ENCODE data around the gene CORO7. TPM values are rescaled to one million over a fixed set of nuclear protein-coding genes. Genes with fewer than 3 reads are reported as not detected.

Gene CORO7
- total and polyA plus RNA-seq, 9 of the 15 experiments (the other 6 are each of a cell fraction or from before 2014, with no cell fraction given), result 0.45 to 77.2 (median 18.7) TPM

DNA sequence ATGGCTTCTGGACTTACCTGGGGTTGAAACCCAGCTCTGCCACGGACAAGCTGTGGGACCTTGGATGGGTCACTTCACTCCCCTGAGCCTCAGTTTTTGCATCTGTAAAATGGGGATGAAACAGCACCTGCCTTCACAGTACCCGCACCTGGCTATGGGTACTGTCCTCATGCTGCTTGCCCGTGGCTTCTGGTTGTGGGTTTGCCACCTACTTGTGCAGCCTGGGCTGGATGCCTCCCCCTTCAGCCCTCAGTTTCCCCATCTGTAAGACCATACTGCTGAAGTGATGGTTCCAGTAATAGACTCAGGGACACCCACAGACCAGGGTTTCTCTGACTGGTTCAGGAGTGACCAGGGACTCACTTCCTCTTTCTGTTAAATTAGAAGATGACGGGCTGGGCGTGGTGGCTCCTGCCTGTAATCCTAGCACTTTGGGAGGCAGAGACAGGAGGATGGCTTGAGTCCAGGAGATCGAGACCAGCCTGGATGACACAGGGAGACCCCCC lies 91.1 kb downstream of the CORO7 start:
- Histone ChIP-seq H3K4me3 (no peak overlapping the region), H3K27me3 (ENCODE audit: control insufficient read depth in 2 of 2, insufficient read depth in 2 of 2, low read length in 2 of 2) (no peaks in the 10 kb centered on the region), H3K9me1 (ENCODE audit: control insufficient read depth, insufficient read depth, low read length) (no peaks in the 10 kb centered on the region), H3K4me1 (replicated peaks in 1 of 2; ENCODE audit: control insufficient read depth in 2 of 2, insufficient read depth in 2 of 2, low read length in 2 of 2) (peaks cover 4 to 77% of the 10 kb centered on the region in 2 experiments), H2AFZ (ENCODE audit: low read depth, low read length) (no peak overlapping the region), H3K4me2 (ENCODE audit: insufficient read depth, low read length) (no peak overlapping the region), H3K79me2 (ENCODE audit: control insufficient read depth, insufficient read depth, low read length) (peaks cover 9% of the 10 kb centered on the region; the same call in 2 of the 3 replicates), H3K36me3 (ENCODE audit: control insufficient read depth, insufficient read depth, low read length) (no peaks in the 10 kb centered on the region), H3K9me3 (replicated peaks; ENCODE audit: control insufficient read depth, insufficient read depth, low read depth, low read length) (no peaks in the 10 kb centered on the region), H3K9ac (ENCODE audit: insufficient read depth in 1 of 2, low read depth in 2 of 2, low read length in 2 of 2) (no peak overlapping the region; a peak in 1 of 4 replicates), H4K20me1 (replicated peaks; ENCODE audit: control insufficient read depth, insufficient read depth, low read length) (peaks cover 15% of the 10 kb centered on the region), H3K27ac (ENCODE audit: extremely low read depth, low read depth, low read length) (no peak overlapping the region)
- 38% methylated on average over 6 of the region's 6 CpGs for WGBS (ENCODE audit: insufficient coverage, low coverage, missing lambda C conversion rate)
- DNase-seq (ENCODE audit: extremely low read depth in 1 of 4, low spot score in 3 of 4), result peak in 1 of 4 experiments; percentile 31
- ChIA-PET POLR2A (no interaction called here), CTCF (ENCODE audit: low intra/inter-chr PET ratio) (no interaction called here)
- FAIRE-seq, result no peak
- intact Hi-C loops (cut with micrococcal nuclease) (no loop called here), in situ Hi-C loops (cut with MboI) (loop anchor here (10.0 kb wide), 2 partner anchors 121 to 341 kb away; no protein-coding TSS in a partner anchor)
- no peak for ATAC-seq
- BruUV-seq (replicated peaks), result no TSS peak
- TF ChIP-seq MAFF (IDR thresholded peaks at IDR 0.05; ENCODE audit: low read length), result no peak
- TF ChIP-seq CBX1 (IDR thresholded peaks at IDR 0.05; ENCODE audit: low read depth), result peak; percentile 94
- 0 out of 2 replicates have a peak, but pooled peaks have one; percentile 42 for TF ChIP-seq PTBP1 (IDR thresholded peaks at IDR 0.05; ENCODE audit: low read depth, low read length)
- TF ChIP-seq KDM1A (IDR thresholded peaks at IDR 0.05), result peak; percentile 86 to 89
- TF ChIP-seq SMARCB1 (IDR thresholded peaks at IDR 0.05; ENCODE audit: insufficient read length, low read depth), result no peak
- TF ChIP-seq NUFIP1 (IDR thresholded peaks at IDR 0.05; ENCODE audit: partially characterized antibody), result no peak
- no peak for TF ChIP-seq HCFC1 (IDR thresholded peaks at IDR 0.05; ENCODE audit: low read depth, low read length)
- TF ChIP-seq ZKSCAN3 (CRISPR knock-in tag; IDR thresholded peaks at IDR 0.05), result no peak
- TF ChIP-seq ZEB2 (IDR thresholded peaks at IDR 0.05), result no peak
- TF ChIP-seq NR2C1 (IDR thresholded peaks at IDR 0.05), result no peak
- no peak for TF ChIP-seq NR2C1 (tag; IDR thresholded peaks at IDR 0.05)
- TF ChIP-seq, protein P1, sequence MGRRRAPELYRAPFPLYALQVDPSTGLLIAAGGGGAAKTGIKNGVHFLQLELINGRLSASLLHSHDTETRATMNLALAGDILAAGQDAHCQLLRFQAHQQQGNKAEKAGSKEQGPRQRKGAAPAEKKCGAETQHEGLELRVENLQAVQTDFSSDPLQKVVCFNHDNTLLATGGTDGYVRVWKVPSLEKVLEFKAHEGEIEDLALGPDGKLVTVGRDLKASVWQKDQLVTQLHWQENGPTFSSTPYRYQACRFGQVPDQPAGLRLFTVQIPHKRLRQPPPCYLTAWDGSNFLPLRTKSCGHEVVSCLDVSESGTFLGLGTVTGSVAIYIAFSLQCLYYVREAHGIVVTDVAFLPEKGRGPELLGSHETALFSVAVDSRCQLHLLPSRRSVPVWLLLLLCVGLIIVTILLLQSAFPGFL (CRISPR knock-in tag; IDR thresholded peaks at IDR 0.05), result no peak
- peak; percentile 92 for TF ChIP-seq RBM25 (IDR thresholded peaks at IDR 0.05; ENCODE audit: low read depth, low read length, severe bottlenecking)
- TF ChIP-seq RCOR1 (IDR thresholded peaks at IDR 0.05; ENCODE audit: borderline replicate concordance in 1 of 2, low read depth in 2 of 2, low read length in 2 of 2), result peak in 1 of 2 experiments; percentile 76; a peak in 3 of 4 replicates
- TF ChIP-seq ZNF124 (CRISPR knock-in tag; IDR thresholded peaks at IDR 0.05), result no peak
- TF ChIP-seq SPI1 (IDR thresholded peaks at IDR 0.05; ENCODE audit: borderline replicate concordance, low read depth, low read length), result peak; percentile 99
- no peak for TF ChIP-seq BCL6 (CRISPR knock-in tag; IDR thresholded peaks at IDR 0.05)
- TF ChIP-seq ASH1L (IDR thresholded peaks at IDR 0.05; ENCODE audit: borderline replicate concordance, low read depth, partially characterized antibody), result no peak
- TF ChIP-seq KAT2B (IDR thresholded peaks at IDR 0.05; ENCODE audit: low read depth, low read length), result no peak
- TF ChIP-seq, protein P2, sequence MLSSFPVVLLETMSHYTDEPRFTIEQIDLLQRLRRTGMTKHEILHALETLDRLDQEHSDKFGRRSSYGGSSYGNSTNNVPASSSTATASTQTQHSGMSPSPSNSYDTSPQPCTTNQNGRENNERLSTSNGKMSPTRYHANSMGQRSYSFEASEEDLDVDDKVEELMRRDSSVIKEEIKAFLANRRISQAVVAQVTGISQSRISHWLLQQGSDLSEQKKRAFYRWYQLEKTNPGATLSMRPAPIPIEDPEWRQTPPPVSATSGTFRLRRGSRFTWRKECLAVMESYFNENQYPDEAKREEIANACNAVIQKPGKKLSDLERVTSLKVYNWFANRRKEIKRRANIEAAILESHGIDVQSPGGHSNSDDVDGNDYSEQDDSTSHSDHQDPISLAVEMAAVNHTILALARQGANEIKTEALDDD (IDR thresholded peaks at IDR 0.05), result no peak
- TF ChIP-seq, protein P3, sequence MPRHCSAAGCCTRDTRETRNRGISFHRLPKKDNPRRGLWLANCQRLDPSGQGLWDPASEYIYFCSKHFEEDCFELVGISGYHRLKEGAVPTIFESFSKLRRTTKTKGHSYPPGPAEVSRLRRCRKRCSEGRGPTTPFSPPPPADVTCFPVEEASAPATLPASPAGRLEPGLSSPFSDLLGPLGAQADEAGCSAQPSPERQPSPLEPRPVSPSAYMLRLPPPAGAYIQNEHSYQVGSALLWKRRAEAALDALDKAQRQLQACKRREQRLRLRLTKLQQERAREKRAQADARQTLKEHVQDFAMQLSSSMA (CRISPR knock-in tag; IDR thresholded peaks at IDR 0.05), result no peak
- TF ChIP-seq HDAC1 (IDR thresholded peaks at IDR 0.05), result no peak
- TF ChIP-seq TAF7 (tag; IDR thresholded peaks at IDR 0.05), result no peak
- no peak for TF ChIP-seq JUN (IDR thresholded peaks at IDR 0.05; ENCODE audit: borderline replicate concordance, low read depth, low read length)
- TF ChIP-seq JUN (CRISPR knock-in tag; IDR thresholded peaks at IDR 0.05; ENCODE audit: borderline replicate concordance), result no peak

Data from K562 (cell line).